ENCODE data around the gene HSD17B14.

DNA sequence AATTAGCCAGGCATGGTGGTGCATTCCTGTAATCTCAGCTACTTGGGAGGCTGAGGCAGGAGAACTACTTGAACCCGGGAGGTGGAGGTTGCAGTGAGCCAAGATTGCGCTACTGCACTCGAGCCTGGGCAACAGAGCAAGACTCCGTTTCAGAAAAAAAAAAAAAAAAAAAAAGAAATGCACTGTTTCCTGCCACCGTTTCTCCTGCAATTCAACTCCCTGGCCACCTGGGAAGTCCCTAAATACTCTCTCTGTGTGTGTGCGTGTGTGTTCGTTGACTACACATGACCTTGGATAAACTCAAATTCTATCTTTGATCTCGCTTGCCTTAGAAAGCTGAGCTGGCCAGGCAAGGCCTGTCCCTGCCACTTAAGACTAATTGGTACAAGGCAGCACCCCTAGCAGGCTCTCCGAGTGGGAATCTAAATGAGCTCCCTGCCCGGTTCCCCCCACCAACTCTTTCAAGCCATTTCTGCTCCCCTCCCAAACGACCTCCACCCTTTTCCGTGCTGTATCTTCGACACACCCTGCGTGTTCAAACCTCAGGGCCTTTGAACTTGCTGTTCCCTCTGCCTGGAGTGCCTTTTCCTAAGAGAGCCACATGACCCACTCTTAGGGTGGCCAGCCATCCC, 20.3 kb downstream of the HSD17B14 start:
- TF ChIP-seq POLR2AphosphoS5 (IDR thresholded peaks at IDR 0.05; ENCODE audit: borderline replicate concordance, low read depth, low read length) (no peak), EZH2 (IDR thresholded peaks at IDR 0.05) (no peak), FOXP2 (optimal IDR thresholded peaks at IDR 0.05; ENCODE audit: control extremely low read depth, extremely low read length, insufficient read depth) (no peak)
